Panc1 (cell line): ENCODE results near the gene TANGO6. TPM values are rescaled to one million over a fixed set of nuclear protein-coding genes. Genes with fewer than 3 reads are reported as not detected.

Experiments used
- ATAC-seq: fragments of 200-7000 bp; cut with Tn5 transposase; 2 replicates; pipeline ENCODE4 v1.9.1; 2020; ENCODE audit warnings: mild to moderate bottlenecking, moderate library complexity
- BruUV-seq: library from RNA; stranded (reverse); fragments of 400-500 nt; replicated peaks from 2 replicates; lab custom pipeline; 2021; lab: Mats Ljungman, UMichigan
- CTCF ChIA-PET: fragments of 300-600 bp; sonication (Branson Sonifier 250); formaldehyde crosslinking; loops from one replicate; lab custom pipeline; 2022; ENCODE audit warnings: antibody characterized with exemption; lab: Charles Lee
- POLR2A ChIA-PET: fragments of 300-600 bp; sonication (Branson Sonifier 250); formaldehyde crosslinking; loops from one replicate; lab custom pipeline; 2022; ENCODE audit warnings: antibody characterized with exemption; lab: Charles Lee
- DNase-seq: peaks from one replicate; pipeline ENCODE4 v3.0.0-alpha.2; 2010; ENCODE audit warnings: low read depth, low spot score
- H3K27ac ChIP-seq: 2 replicates; pipeline ENCODE4 v1.5.1; 2011; ENCODE audit warnings: mild to moderate bottlenecking, low read length, inconsistent platforms
- H3K27me3 ChIP-seq: fragments of 200-500 bp; sonication (Bioruptor generic); 2 replicates; pipeline ENCODE4 v1.6.0; 2014; ENCODE audit warnings: low read length, inconsistent platforms; ENCODE audit not compliant: control insufficient read depth, insufficient read depth
- H3K36me3 ChIP-seq: fragments of 200-500 bp; sonication (Bioruptor generic); 2 replicates; pipeline ENCODE4 v1.5.1; 2014; ENCODE audit warnings: inconsistent platforms, mild to moderate bottlenecking, low read length, moderate library complexity; ENCODE audit not compliant: control insufficient read depth, insufficient read depth
- H3K4me1 ChIP-seq: 2 replicates; pipeline ENCODE4 v1.5.1; 2011; ENCODE audit warnings: inconsistent platforms, mild to moderate bottlenecking, low read length, moderate library complexity; ENCODE audit not compliant: control insufficient read depth, insufficient read depth
- H3K4me3 ChIP-seq, 2 experiments: 2 replicates each; pipeline ENCODE4 v1.5.1; 2011 to 2012; ENCODE audit warnings: low read depth in 2 of 2, low read length in 2 of 2, mild to moderate bottlenecking in 2 of 2, inconsistent platforms in 1 of 2, moderate library complexity in 1 of 2
- H3K9me3 ChIP-seq: fragments of 200-500 bp; sonication (Bioruptor generic); 2 replicates; pipeline ENCODE4 v1.5.1; 2014; ENCODE audit warnings: low read depth, mild to moderate bottlenecking, inconsistent platforms, low read length, moderate library complexity; ENCODE audit not compliant: control insufficient read depth, insufficient read depth
- POLR2AphosphoS5 ChIP-seq: IDR thresholded peaks from 2 replicates; pipeline ENCODE4 v1.6.1; 2012; ENCODE audit warnings: mild to moderate bottlenecking, low read depth, low read length, moderate library complexity
- SIN3A ChIP-seq: IDR thresholded peaks from 2 replicates; pipeline ENCODE4 v1.6.1; 2012; ENCODE audit warnings: low read depth, mild to moderate bottlenecking, low read length, moderate library complexity, borderline replicate concordance; ENCODE audit not compliant: insufficient read depth
- TCF7L2 ChIP-seq: IDR thresholded peaks from 2 replicates; pipeline ENCODE4 v1.6.1; 2011; ENCODE audit warnings: mild to moderate bottlenecking, low read depth, low read length, inconsistent platforms
- in situ Hi-C: cut with HindIII; loops from 2 replicates; pipeline ENCODE4 v1.10.0; 2016; ENCODE audit warnings: low sequenced_read_pairs, low pct_unique_long_range_greater_than_20kb
- intact Hi-C: fragments of 100-400 bp; cut with micrococcal nuclease; formaldehyde crosslinking; loops from one replicate; pipeline ENCODE4 v1.10.0; 2022; ENCODE audit not compliant: unreplicated experiment
- total RNA-seq: library from RNA; stranded (reverse); gene quantifications from one replicate; pipeline ENCODE4 v1.2.1, GENCODE V29; 2021; ENCODE audit not compliant: unreplicated experiment
- TF ChIP-seq, protein P1 (sequence below): fragments of 450-650 bp; IDR thresholded peaks from 2 replicates; pipeline ENCODE4 v1.5.1; 2017; ENCODE audit warnings: mild to moderate bottlenecking
- TF ChIP-seq, protein P2 (sequence below), 2 experiments: IDR thresholded peaks; 2 replicates each; pipeline ENCODE4 v1.6.1; 2011 to 2012; ENCODE audit warnings: low read depth in 2 of 2, control low read depth in 1 of 2, low read length in 1 of 2, mild to moderate bottlenecking in 1 of 2, moderate library complexity in 1 of 2; ENCODE audit not compliant: insufficient read depth in 1 of 2

TANGO6 gene
- total RNA-seq, 1 experiment from 2014 or later = 11.0 TPM

DNA sequence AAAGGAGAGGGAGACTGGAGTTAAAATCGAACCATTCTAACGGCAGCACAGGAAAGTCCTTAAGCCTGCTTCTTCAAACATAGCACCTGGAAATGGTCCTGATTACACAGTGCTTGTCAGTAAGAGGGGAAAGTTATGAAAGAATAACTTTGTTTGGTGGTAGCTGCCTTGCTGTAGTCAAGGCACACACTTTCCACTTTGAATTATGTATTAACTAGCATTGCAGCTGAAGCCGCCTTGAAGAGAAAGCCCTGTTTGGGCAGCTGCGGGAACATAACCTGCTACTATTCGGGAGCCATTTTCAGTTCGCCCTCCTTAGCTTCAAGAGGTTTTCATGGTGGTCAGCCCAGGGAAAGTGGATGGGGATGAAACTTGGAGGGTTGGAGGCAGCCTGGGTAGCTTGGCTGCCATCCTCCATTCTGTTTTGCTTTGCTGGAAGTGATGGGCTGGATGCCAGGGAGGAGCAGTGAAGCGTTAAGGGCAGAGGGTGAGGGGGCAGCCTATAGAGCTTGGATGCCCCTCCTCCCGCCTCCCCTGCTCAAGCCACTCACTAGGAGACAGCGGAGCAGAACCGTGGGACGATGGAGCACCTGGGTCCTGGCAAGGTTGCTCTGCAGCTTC, 256.9 kb downstream of the TANGO6 start:
- no TSS peak for BruUV-seq
- in situ Hi-C loops (no loop called here), intact Hi-C loops (no loop called here)
- CTCF ChIA-PET = no interaction called here
- Histone ChIP-seq H3K27me3 (no peaks in the 10 kb centered on the region), H3K4me3 (no peak overlapping the region), H3K36me3 (no peaks in the 10 kb centered on the region), H3K4me1 (peaks cover 1% of the 10 kb centered on the region), H3K9me3 (no peaks in the 10 kb centered on the region), H3K27ac (no peak overlapping the region)
- POLR2A ChIA-PET = interaction anchor here (0.7 kb wide), 1 partner anchor 185 kb away, joined by 3 read pairs; no protein-coding TSS in a partner anchor
- DNase-seq = no peak
- no peak for ATAC-seq
- no peak for TF ChIP-seq SIN3A
- TF ChIP-seq, protein P1, sequence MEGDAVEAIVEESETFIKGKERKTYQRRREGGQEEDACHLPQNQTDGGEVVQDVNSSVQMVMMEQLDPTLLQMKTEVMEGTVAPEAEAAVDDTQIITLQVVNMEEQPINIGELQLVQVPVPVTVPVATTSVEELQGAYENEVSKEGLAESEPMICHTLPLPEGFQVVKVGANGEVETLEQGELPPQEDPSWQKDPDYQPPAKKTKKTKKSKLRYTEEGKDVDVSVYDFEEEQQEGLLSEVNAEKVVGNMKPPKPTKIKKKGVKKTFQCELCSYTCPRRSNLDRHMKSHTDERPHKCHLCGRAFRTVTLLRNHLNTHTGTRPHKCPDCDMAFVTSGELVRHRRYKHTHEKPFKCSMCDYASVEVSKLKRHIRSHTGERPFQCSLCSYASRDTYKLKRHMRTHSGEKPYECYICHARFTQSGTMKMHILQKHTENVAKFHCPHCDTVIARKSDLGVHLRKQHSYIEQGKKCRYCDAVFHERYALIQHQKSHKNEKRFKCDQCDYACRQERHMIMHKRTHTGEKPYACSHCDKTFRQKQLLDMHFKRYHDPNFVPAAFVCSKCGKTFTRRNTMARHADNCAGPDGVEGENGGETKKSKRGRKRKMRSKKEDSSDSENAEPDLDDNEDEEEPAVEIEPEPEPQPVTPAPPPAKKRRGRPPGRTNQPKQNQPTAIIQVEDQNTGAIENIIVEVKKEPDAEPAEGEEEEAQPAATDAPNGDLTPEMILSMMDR = no peak
- TF ChIP-seq TCF7L2 = no peak
- TF ChIP-seq POLR2AphosphoS5 = no peak
- TF ChIP-seq, protein P2, sequence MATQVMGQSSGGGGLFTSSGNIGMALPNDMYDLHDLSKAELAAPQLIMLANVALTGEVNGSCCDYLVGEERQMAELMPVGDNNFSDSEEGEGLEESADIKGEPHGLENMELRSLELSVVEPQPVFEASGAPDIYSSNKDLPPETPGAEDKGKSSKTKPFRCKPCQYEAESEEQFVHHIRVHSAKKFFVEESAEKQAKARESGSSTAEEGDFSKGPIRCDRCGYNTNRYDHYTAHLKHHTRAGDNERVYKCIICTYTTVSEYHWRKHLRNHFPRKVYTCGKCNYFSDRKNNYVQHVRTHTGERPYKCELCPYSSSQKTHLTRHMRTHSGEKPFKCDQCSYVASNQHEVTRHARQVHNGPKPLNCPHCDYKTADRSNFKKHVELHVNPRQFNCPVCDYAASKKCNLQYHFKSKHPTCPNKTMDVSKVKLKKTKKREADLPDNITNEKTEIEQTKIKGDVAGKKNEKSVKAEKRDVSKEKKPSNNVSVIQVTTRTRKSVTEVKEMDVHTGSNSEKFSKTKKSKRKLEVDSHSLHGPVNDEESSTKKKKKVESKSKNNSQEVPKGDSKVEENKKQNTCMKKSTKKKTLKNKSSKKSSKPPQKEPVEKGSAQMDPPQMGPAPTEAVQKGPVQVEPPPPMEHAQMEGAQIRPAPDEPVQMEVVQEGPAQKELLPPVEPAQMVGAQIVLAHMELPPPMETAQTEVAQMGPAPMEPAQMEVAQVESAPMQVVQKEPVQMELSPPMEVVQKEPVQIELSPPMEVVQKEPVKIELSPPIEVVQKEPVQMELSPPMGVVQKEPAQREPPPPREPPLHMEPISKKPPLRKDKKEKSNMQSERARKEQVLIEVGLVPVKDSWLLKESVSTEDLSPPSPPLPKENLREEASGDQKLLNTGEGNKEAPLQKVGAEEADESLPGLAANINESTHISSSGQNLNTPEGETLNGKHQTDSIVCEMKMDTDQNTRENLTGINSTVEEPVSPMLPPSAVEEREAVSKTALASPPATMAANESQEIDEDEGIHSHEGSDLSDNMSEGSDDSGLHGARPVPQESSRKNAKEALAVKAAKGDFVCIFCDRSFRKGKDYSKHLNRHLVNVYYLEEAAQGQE (IDR thresholded peaks at IDR 0.05; ENCODE audit: insufficient read depth in 1 of 2, low read depth in 2 of 2, low read length in 1 of 2) = no peak

DNA sequence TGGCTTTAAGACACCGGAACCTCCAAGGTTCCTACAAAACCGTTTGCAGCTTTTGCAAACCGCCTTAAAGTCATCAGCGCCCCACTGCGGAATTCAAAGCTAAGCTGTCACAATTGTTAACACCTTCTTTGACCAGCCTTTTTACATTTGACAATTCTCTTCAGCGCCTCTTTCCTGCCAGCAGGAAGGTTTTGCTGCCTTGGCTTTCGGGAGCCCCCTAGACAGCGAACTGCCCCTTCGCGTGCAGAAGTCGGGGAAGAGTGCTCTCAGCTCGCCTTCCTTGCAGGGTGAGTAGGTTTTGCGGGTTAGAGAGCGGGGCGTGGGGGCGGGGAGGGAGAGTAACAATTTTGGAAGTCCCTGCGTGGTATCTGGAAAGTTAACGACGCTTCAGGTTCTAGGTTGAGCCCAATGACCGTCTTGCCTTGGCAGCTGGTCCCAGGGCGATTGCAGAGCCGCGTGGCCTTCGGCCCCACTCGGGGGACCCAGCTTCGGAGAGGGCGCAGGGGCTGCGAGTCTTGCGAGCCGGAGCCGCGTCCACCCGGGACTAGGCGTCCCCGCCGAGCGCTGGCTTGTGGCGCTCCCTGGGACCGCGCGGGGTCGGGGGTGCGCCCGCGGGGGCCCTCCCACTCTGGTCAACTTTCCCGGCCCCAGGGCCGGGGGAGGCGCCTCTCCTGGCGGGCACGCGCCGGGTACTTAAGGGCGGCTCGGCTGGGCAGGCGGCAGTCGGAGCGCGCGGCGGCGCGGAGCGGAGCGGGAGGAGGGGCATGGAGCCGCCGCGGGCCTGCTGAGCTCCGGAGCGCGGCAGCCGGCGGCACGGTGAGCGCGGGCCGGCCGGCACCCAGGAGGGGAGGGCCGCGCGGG, 262.4 kb downstream of the TANGO6 start, which contains the start of gene HAS3:
HAS3 (plus strand) TSS at position 153 of the 861 bp plus-strand sequence. CDS start 3,743 bp downstream, outside the sequence.
- Histone ChIP-seq H3K4me3 (peak within 1 kb of the TSS; percentile 58 to 64), H3K9me3 (no peaks in the 10 kb centered on the region), H3K27ac (0 out of 2 replicates have a peak within 1 kb of the TSS, but pooled peaks have one; percentile 39), H3K36me3 (no peaks in the 10 kb centered on the region), H3K4me1 (peaks cover 17% of the 10 kb centered on the region), H3K27me3 (no peaks in the 10 kb centered on the region)
- intact Hi-C loops (loop anchor here (5.0 kb wide), 1 partner anchor 203 kb away; no protein-coding TSS in a partner anchor), in situ Hi-C loops (no loop called here)
- ATAC-seq = peak; percentile 85
- ChIA-PET CTCF (interaction anchor here (0.5 to 0.7 kb wide), 3 partner anchors 18 to 256 kb away, joined by 3 to 5 read pairs (median 3); no protein-coding TSS in a partner anchor), POLR2A (interaction anchor here (0.7 kb wide), 1 partner anchor 59 kb away, joined by 4 read pairs; no protein-coding TSS in a partner anchor)
- TF ChIP-seq SIN3A (0 out of 2 replicates have a peak, but pooled peaks have one; percentile 15), POLR2AphosphoS5 (peak; percentile 38; the same call in 1 of the 2 replicates), TCF7L2 (no peak)
- TF ChIP-seq, protein P1 = peak; percentile 72; the same call in 1 of the 2 replicates
- TF ChIP-seq, protein P2 (IDR thresholded peaks at IDR 0.05; ENCODE audit: insufficient read depth in 1 of 2, low read depth in 2 of 2, low read length in 1 of 2) = no peak
- no TSS peak for BruUV-seq
- peak; percentile 42 for DNase-seq
